Endothelial cell of umbilical vein (primary cell): Measurements from ENCODE around the gene GALK1. TPM values are rescaled to one million over a fixed set of nuclear protein-coding genes. Genes with fewer than 3 reads are reported as not detected.

Experiments used
- BruUV-seq: library from RNA; stranded (reverse); fragments of 400-500 nt; replicated peaks from 2 replicates; lab custom pipeline; 2021; lab: Mats Ljungman, UMichigan
- CTCF ChIA-PET: fragments of 300-600, 350-600 bp; sonication (Branson Sonifier 250); formaldehyde crosslinking; loops from one replicate; lab custom pipeline; 2021; ENCODE audit warnings: antibody characterized with exemption, inconsistent platforms; lab: Charles Lee
- POLR2A ChIA-PET: fragments of 300-600, 350-600 bp; sonication (Branson Sonifier 250); formaldehyde crosslinking; loops from one replicate; lab custom pipeline; 2021; ENCODE audit warnings: antibody characterized with exemption, inconsistent platforms; lab: Charles Lee
- DNase-seq: peaks from one replicate; pipeline ENCODE4 v3.0.0-alpha.2; 2011; ENCODE audit warnings: low read depth, low spot score
- FAIRE-seq: peaks from 2 replicates; lab custom pipeline; 2011; peaks lifted over from hg19 to GRCh38; lab: Jason Lieb, UNC
- H2AFZ ChIP-seq: 2 replicates; pipeline ENCODE4 v1.6.0; 2012; ENCODE audit warnings: low read depth, low read length, control low read depth, inconsistent platforms
- H3K27ac ChIP-seq: 2 replicates; pipeline ENCODE4 v1.5.1; 2011; ENCODE audit warnings: low read depth, mild to moderate bottlenecking, control low read depth, low read length, moderate library complexity; ENCODE audit not compliant: insufficient read depth
- H3K27me3 ChIP-seq, 2 experiments: 2 replicates each; pipeline versions ENCODE4 v1.6.0 to v1.6.1; 2011; ENCODE audit warnings: low read length in 2 of 2, mixed read lengths in 1 of 2; ENCODE audit not compliant: control insufficient read depth in 2 of 2, insufficient read depth in 2 of 2
- H3K36me3 ChIP-seq, 2 experiments: 2 replicates in 1 of 2; 3 replicates in 1 of 2; pipeline ENCODE4 v1.5.1; 2011; ENCODE audit warnings: low read length in 2 of 2, mild to moderate bottlenecking in 1 of 2, moderate library complexity in 1 of 2; ENCODE audit not compliant: control insufficient read depth in 2 of 2, insufficient read depth in 2 of 2; ENCODE audit errors: extremely low read depth in 1 of 2
- H3K4me1 ChIP-seq: 3 replicates; pipeline ENCODE4 v1.5.1; 2011; ENCODE audit warnings: mild to moderate bottlenecking, low read length; ENCODE audit not compliant: control insufficient read depth, insufficient read depth; ENCODE audit errors: extremely low read depth
- H3K4me2 ChIP-seq: 2 replicates; pipeline ENCODE4 v1.6.1; 2011; ENCODE audit warnings: low read length, control low read depth, mixed read lengths; ENCODE audit not compliant: insufficient read depth
- H3K4me3 ChIP-seq, 3 experiments: fragments of 200-600 bp in 1 of 3; sonication (generic), shearing (Covaris generic) in 1 of 3; replicated peaks in 1 of 3; 2 replicates each; pipeline ENCODE4 v1.5.1; 2011 to 2016; ENCODE audit warnings: control low read depth in 3 of 3, low read length in 3 of 3, mild to moderate bottlenecking in 2 of 3, inconsistent platforms in 1 of 3, low read depth in 1 of 3, moderate library complexity in 1 of 3; ENCODE audit not compliant: insufficient read depth in 1 of 3
- H3K79me2 ChIP-seq: 2 replicates; pipeline ENCODE4 v1.6.0; 2012; ENCODE audit warnings: low read length, inconsistent platforms; ENCODE audit not compliant: control insufficient read depth, insufficient read depth
- H3K9ac ChIP-seq: replicated peaks from 2 replicates; pipeline ENCODE3; 2011; ENCODE audit warnings: low read length, control low read depth; ENCODE audit not compliant: insufficient read depth; ENCODE audit errors: extremely low read depth
- H3K9me1 ChIP-seq: replicated peaks from 3 replicates; pipeline ENCODE4 v1.6.0; 2011; ENCODE audit warnings: mild to moderate bottlenecking, low read length; ENCODE audit not compliant: control insufficient read depth, insufficient read depth; ENCODE audit errors: extremely low read depth
- H3K9me3 ChIP-seq: replicated peaks from 2 replicates; pipeline ENCODE4 v1.5.1; 2012; ENCODE audit warnings: low read length, inconsistent platforms; ENCODE audit not compliant: control insufficient read depth, insufficient read depth
- H4K20me1 ChIP-seq: replicated peaks from 2 replicates; pipeline ENCODE3; 2011; ENCODE audit warnings: mild to moderate bottlenecking, low read length; ENCODE audit not compliant: control insufficient read depth, insufficient read depth; ENCODE audit errors: extremely low read depth
- EZH2 ChIP-seq: IDR thresholded peaks from 2 replicates; pipeline ENCODE4 v1.6.1; 2012; ENCODE audit warnings: borderline replicate concordance, low read depth, mild to moderate bottlenecking, moderate library complexity, low read length, inconsistent platforms; ENCODE audit not compliant: severe bottlenecking
- FOS ChIP-seq: IDR thresholded peaks from 2 replicates; pipeline ENCODE4 v1.6.1; 2011; ENCODE audit warnings: mild to moderate bottlenecking, low read length, moderate library complexity, borderline replicate concordance; ENCODE audit not compliant: insufficient read depth
- GATA2 ChIP-seq: IDR thresholded peaks from 2 replicates; pipeline ENCODE4 v1.7.0; 2011; ENCODE audit warnings: low read depth, mild to moderate bottlenecking, moderate library complexity, mixed read lengths, low read length; ENCODE audit not compliant: insufficient read length, insufficient read depth
- JUN ChIP-seq: IDR thresholded peaks from 2 replicates; pipeline ENCODE4 v1.6.1; 2011; ENCODE audit warnings: borderline replicate concordance, low read depth; ENCODE audit not compliant: insufficient read length, insufficient read depth
- MAX ChIP-seq: IDR thresholded peaks from 2 replicates; pipeline ENCODE4 v1.6.1; 2011; ENCODE audit not compliant: insufficient read depth, insufficient read length
- MYC ChIP-seq: IDR thresholded peaks from one replicate; pipeline ENCODE4 v1.6.1; 2011; ENCODE audit warnings: mild to moderate bottlenecking, low read depth, low read length
- POLR2A ChIP-seq: IDR thresholded peaks from 2 replicates; pipeline ENCODE4 v1.6.1; 2012; ENCODE audit warnings: low read depth, mild to moderate bottlenecking, control low read depth, low read length
- POLR2AphosphoS5 ChIP-seq: IDR thresholded peaks from 2 replicates; pipeline ENCODE4 v1.6.1; 2012; ENCODE audit warnings: low read depth, mild to moderate bottlenecking, control low read depth, low read length, moderate library complexity; ENCODE audit not compliant: insufficient read depth
- dilution Hi-C: fragments of 300-500 bp; cut with MboI; formaldehyde crosslinking; loops from one replicate; pipeline ENCODE4 v1.15.0; 2019; ENCODE audit warnings: low sequenced_read_pairs; ENCODE audit not compliant: extremely low pct_ligation_motif_present
- intact Hi-C: fragments of 100-400 bp; cut with micrococcal nuclease; formaldehyde crosslinking; loops from one replicate; pipeline ENCODE4 v1.10.0; 2022
- polyA plus RNA-seq, 4 experiments: library from polyadenylated mRNA; depleted of rRNA in 3 of 4; stranded (reverse) in 3 of 4; unstranded in 1 of 4; fragments of >200 nt; gene quantifications; 2 replicates each; pipeline versions ENCODE4 v1.2.1 to v1.2.3, GENCODE V29; 2011 to 2012; ENCODE audit warnings: missing spikeins in 1 of 4
- total RNA-seq: library from RNA; stranded (reverse); gene quantifications from 2 replicates; pipeline ENCODE4 v1.2.3, GENCODE V29; 2021

GALK1 gene
- total and polyA plus RNA-seq, 2 donors (not counting 3 experiments of a cell fraction or from before 2014, with no cell fraction given) = 45.8 to 63.7 TPM

DNA sequence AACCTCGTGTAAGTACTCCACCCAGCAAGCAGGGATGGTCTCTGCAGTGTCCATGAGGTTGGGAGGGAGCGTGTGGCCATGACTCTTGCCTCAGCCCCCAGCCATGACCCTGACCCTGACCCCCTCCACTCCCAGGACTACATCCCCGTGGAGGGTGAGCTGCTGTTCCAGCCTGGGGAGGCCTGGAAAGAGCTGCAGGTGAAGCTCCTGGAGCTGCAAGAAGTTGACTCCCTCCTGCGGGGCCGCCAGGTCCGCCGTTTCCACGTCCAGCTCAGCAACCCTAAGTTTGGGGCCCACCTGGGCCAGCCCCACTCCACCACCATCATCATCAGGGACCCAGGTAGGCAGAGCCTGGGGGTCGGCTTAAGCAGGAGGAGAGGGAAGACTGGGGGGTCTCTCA lies 16.3 kb downstream of the GALK1 start:
- ChIA-PET POLR2A (interaction anchor here (1.4 to 2.1 kb wide), 3 partner anchors 72 to 116 kb away, joined by 3 to 9 read pairs (median 7); partner anchors contain the start of gene SMIM5), CTCF (interaction anchor here (0.6 to 12.2 kb wide), 20 partner anchors 9 to 266 kb away, joined by 3 to 653 read pairs (median 11); partner anchors contain the start of genes GALK1 and SMIM5)
- no peaks in the 10 kb centered on the region for H3K4me1 ChIP-seq
- no peak overlapping the region for H3K27ac ChIP-seq
- H4K20me1 ChIP-seq = no peaks in the 10 kb centered on the region
- DNase-seq (no peak), FAIRE-seq (no peak)
- no TSS peak for BruUV-seq
- H3K4me2 ChIP-seq = no peak overlapping the region
- TF ChIP-seq POLR2A (no peak), MAX (no peak), GATA2 (no peak), JUN (no peak), FOS (no peak), EZH2 (no peak)
- H3K4me3 ChIP-seq = no peak overlapping the region
- intact Hi-C loops = loop anchor here (1.0 to 5.0 kb wide), 2 partner anchors 73 to 236 kb away; no protein-coding TSS in a partner anchor
- H2AFZ ChIP-seq = no peak overlapping the region
- no peak overlapping the region for H3K9ac ChIP-seq
- dilution Hi-C loops = no loop called here
- no peaks in the 10 kb centered on the region for H3K36me3 ChIP-seq
- no peaks in the 10 kb centered on the region for H3K27me3 ChIP-seq
- no peaks in the 10 kb centered on the region for H3K9me3 ChIP-seq
- H3K9me1 ChIP-seq = no peaks in the 10 kb centered on the region
- H3K79me2 ChIP-seq = no peaks in the 10 kb centered on the region

DNA sequence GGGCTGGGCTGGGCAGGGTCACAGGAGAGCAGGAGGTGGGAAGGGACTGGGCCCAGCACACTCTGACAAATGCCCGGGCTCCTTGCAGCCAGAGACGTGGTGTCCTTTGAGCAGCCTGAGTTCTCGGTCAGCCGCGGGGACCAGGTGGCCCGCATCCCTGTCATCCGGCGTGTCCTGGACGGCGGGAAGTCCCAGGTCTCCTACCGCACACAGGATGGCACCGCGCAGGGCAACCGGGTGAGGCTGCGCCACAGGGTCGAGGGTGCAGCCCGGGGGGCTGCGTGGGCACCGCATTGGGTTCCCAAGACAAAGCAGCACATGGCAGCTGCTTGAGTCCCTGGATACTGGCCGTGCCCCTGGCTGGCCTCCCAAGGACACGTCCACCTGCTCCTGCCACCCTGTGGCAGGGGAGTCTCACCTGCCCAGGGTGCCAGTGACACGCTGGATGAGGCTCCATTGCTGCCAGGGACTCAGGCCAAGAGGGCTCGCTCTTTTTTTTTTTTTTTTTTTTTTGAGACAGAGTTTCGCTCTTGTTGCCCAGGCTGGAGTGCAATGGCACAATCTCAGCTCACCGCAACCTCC lies 21.3 kb downstream of the GALK1 start:
- Histone ChIP-seq H3K9ac (no peak overlapping the region), H3K9me1 (no peaks in the 10 kb centered on the region), H2AFZ (no peak overlapping the region), H3K4me1 (no peaks in the 10 kb centered on the region), H3K27ac (no peak overlapping the region), H3K9me3 (no peaks in the 10 kb centered on the region), H3K4me3 (no peak overlapping the region), H3K4me2 (no peak overlapping the region), H3K79me2 (no peaks in the 10 kb centered on the region), H4K20me1 (no peaks in the 10 kb centered on the region), H3K36me3 (no peaks in the 10 kb centered on the region), H3K27me3 (no peaks in the 10 kb centered on the region)
- FAIRE-seq (no peak), DNase-seq (no peak)
- no TSS peak for BruUV-seq
- ChIA-PET CTCF (interaction anchor here (1.2 to 12.2 kb wide), 4 partner anchors 24 to 113 kb away, joined by 3 to 653 read pairs (median 315); partner anchors contain the start of gene SMIM5), POLR2A (no interaction called here)
- dilution Hi-C loops = no loop called here
- no peak for TF ChIP-seq FOS
- TF ChIP-seq POLR2AphosphoS5 = no peak
- TF ChIP-seq GATA2 = no peak
- TF ChIP-seq EZH2 = no peak
- TF ChIP-seq MYC = no peak
- intact Hi-C loops = no loop called here
